SK-N-SH (cell line): ENCODE results near the gene EHD3. TPM values are rescaled to one million over a fixed set of nuclear protein-coding genes. Genes with fewer than 3 reads are reported as not detected.
A peak's percentile ranks its signal among the peaks of the same experiment; 100 is the strongest.

ENCODE experiments used
- CTCF ChIA-PET: fragments of 300-600, 350-600 bp; formaldehyde crosslinking; extraction: SDS; loops from one replicate; lab custom pipeline; 2021; lab: Yijun Ruan, JAX
- POLR2A ChIA-PET: fragments of 350-600 bp; sonication (Branson Sonifier 250); formaldehyde crosslinking; extraction: SDS; loops from one replicate; lab custom pipeline; 2020; ENCODE audit warnings: antibody characterized with exemption, inconsistent platforms; lab: Yijun Ruan, JAX
- DNase-seq: peaks from one replicate; pipeline ENCODE4 v3.0.0; 2012
- H2AFZ ChIP-seq: fragments of 200-600 bp; sonication (generic); 2 replicates; pipeline ENCODE4 v1.8.1; 2016; ENCODE audit warnings: antibody characterized with exemption, mild to moderate bottlenecking, low read depth
- H3F3A ChIP-seq: fragments of 200-600 bp; sonication (generic); replicated peaks from 2 replicates; pipeline ENCODE3; 2016; ENCODE audit warnings: antibody characterized with exemption, mild to moderate bottlenecking; ENCODE audit not compliant: insufficient read depth
- H3K27ac ChIP-seq, 2 experiments: fragments of 200-500 bp in 1 of 2; fragments of 200-600 bp in 1 of 2; sonication (Bioruptor generic) in 1 of 2; sonication (generic), shearing (Covaris generic) in 1 of 2; 2 replicates each; pipeline versions ENCODE4 v1.5.1 to v1.6.1; 2014 to 2016; ENCODE audit warnings: low read depth in 2 of 2, inconsistent platforms in 1 of 2, low read length in 1 of 2, mild to moderate bottlenecking in 1 of 2, mixed read lengths in 1 of 2
- H3K27me3 ChIP-seq: fragments of 200-600 bp; sonication (generic), shearing (Covaris generic); 2 replicates; pipeline ENCODE4 v1.6.1; 2016; ENCODE audit warnings: mixed run types; ENCODE audit not compliant: insufficient read depth
- H3K36me3 ChIP-seq, 2 experiments: fragments of 200-500 bp in 1 of 2; fragments of 200-600 bp in 1 of 2; sonication (Bioruptor generic) in 1 of 2; sonication (generic) in 1 of 2; replicated peaks in 1 of 2; 2 replicates each; pipeline versions ENCODE3 to v1.5.1; 2014 to 2016; ENCODE audit warnings: low read length in 1 of 2, mild to moderate bottlenecking in 1 of 2; ENCODE audit not compliant: insufficient read depth in 2 of 2, control insufficient read depth in 1 of 2
- H3K4me1 ChIP-seq, 2 experiments: fragments of 200-500 bp in 1 of 2; fragments of 200-600 bp in 1 of 2; sonication (Bioruptor generic) in 1 of 2; sonication (generic), shearing (Covaris generic) in 1 of 2; 2 replicates each; pipeline versions ENCODE4 v1.5.1 to v1.6.1; 2014 to 2016; ENCODE audit warnings: low read depth in 1 of 2, low read length in 1 of 2, mixed run types in 1 of 2; ENCODE audit not compliant: insufficient read depth in 2 of 2, control insufficient read depth in 1 of 2
- H3K4me2 ChIP-seq: fragments of 200-600 bp; sonication (generic), shearing (Covaris generic); 2 replicates; pipeline ENCODE4 v1.6.1; 2017; ENCODE audit warnings: mixed run types
- H3K4me3 ChIP-seq, 2 experiments: fragments of 200-500 bp in 1 of 2; fragments of 200-600 bp in 1 of 2; sonication (Bioruptor generic) in 1 of 2; sonication (generic), shearing (Covaris generic) in 1 of 2; 2 replicates each; pipeline versions ENCODE4 v1.5.1 to v1.8.1; 2014 to 2016; ENCODE audit warnings: low read depth in 2 of 2, inconsistent platforms in 1 of 2, low read length in 1 of 2, mild to moderate bottlenecking in 1 of 2, mixed read lengths in 1 of 2, moderate library complexity in 1 of 2
- H3K79me2 ChIP-seq: fragments of 200-600 bp; sonication (generic); 2 replicates; pipeline ENCODE4 v1.8.1; 2017; ENCODE audit warnings: mild to moderate bottlenecking; ENCODE audit not compliant: insufficient read depth
- H3K9ac ChIP-seq: fragments of 200-600 bp; sonication (generic); 2 replicates; pipeline ENCODE4 v1.6.1; 2017; ENCODE audit warnings: mixed run types
- H3K9me2 ChIP-seq: fragments of 200-600 bp; sonication (generic); 2 replicates; pipeline ENCODE4 v1.6.1; 2017; ENCODE audit warnings: mixed run types
- H3K9me3 ChIP-seq: fragments of 200-600 bp; sonication (generic); 2 replicates; pipeline ENCODE4 v1.6.1; 2017; ENCODE audit warnings: mixed run types, mild to moderate bottlenecking, moderate library complexity
- H4K20me1 ChIP-seq: fragments of 200-600 bp; sonication (generic); 2 replicates; pipeline ENCODE4 v1.6.1; 2017; ENCODE audit warnings: mild to moderate bottlenecking, mixed run types; ENCODE audit not compliant: insufficient read depth
- CHD2 ChIP-seq: fragments of 150-350 bp; IDR thresholded peaks from 2 replicates; pipeline ENCODE4 v1.6.1; 2018; ENCODE audit warnings: low read length; ENCODE audit not compliant: partially characterized antibody
- CTCF ChIP-seq: fragments of 200-600 bp; sonication (generic); IDR thresholded peaks from 2 replicates; pipeline ENCODE4 v1.6.1; 2017; ENCODE audit warnings: antibody characterized with exemption, mild to moderate bottlenecking, moderate library complexity
- ELF1 ChIP-seq: IDR thresholded peaks from 2 replicates; pipeline ENCODE4 v1.4.0; 2012
- EZH2phosphoT487 ChIP-seq: fragments of 200-600 bp; sonication (generic); IDR thresholded peaks from 2 replicates; pipeline ENCODE4 v1.6.1; 2017; ENCODE audit warnings: low read depth, mixed run types, mild to moderate bottlenecking, antibody characterized with exemption, moderate library complexity, borderline replicate concordance
- FOSL2 ChIP-seq: IDR thresholded peaks from 2 replicates; pipeline ENCODE4 v1.4.0; 2012; ENCODE audit warnings: low read depth, mild to moderate bottlenecking, moderate library complexity, borderline replicate concordance
- FOXJ3 ChIP-seq: sonication (generic); formaldehyde crosslinking; IDR thresholded peaks from 2 replicates; pipeline ENCODE4 v1.5.1; 2020; ENCODE audit warnings: mild to moderate bottlenecking, missing genetic modification reagents
- FOXM1 ChIP-seq: IDR thresholded peaks from 2 replicates; pipeline ENCODE4 v1.4.0; 2012; ENCODE audit warnings: low read depth, mild to moderate bottlenecking
- GABPA ChIP-seq: IDR thresholded peaks from 2 replicates; pipeline ENCODE4 v1.4.0; 2012; ENCODE audit warnings: low read depth, mild to moderate bottlenecking
- GATA2 ChIP-seq: sonication (generic); formaldehyde crosslinking; IDR thresholded peaks from 2 replicates; pipeline ENCODE4 v1.5.0; 2020; ENCODE audit warnings: mild to moderate bottlenecking, missing genetic modification reagents
- IRF3 ChIP-seq: fragments of 150-350 bp; IDR thresholded peaks from 2 replicates; pipeline ENCODE4 v1.6.1; 2016; ENCODE audit warnings: mild to moderate bottlenecking, low read depth, low read length
- JUND ChIP-seq: IDR thresholded peaks from 2 replicates; pipeline ENCODE4 v1.4.0; 2012
- MAX ChIP-seq: IDR thresholded peaks from 2 replicates; pipeline ENCODE4 v1.4.0; 2012; ENCODE audit warnings: low read depth
- MEF2A ChIP-seq: IDR thresholded peaks from 2 replicates; pipeline ENCODE4 v1.4.0; 2012; ENCODE audit warnings: low read depth, borderline replicate concordance
- MXI1 ChIP-seq: IDR thresholded peaks from 2 replicates; pipeline ENCODE4 v1.6.1; 2012; ENCODE audit warnings: mild to moderate bottlenecking, low read depth, low read length, improper control_type of control experiment
- PBX3 ChIP-seq: IDR thresholded peaks from 2 replicates; pipeline ENCODE4; 2012
- POLR2AphosphoS5 ChIP-seq: IDR thresholded peaks from 2 replicates; pipeline ENCODE4 v1.6.1; 2012; ENCODE audit warnings: low read depth, low read length
- RAD21 ChIP-seq: IDR thresholded peaks from 2 replicates; pipeline ENCODE4 v1.6.1; 2012; ENCODE audit warnings: mild to moderate bottlenecking, low read length
- RCOR1 ChIP-seq: fragments of 150-350 bp; IDR thresholded peaks from 2 replicates; pipeline ENCODE4 v1.6.1; 2017; ENCODE audit warnings: antibody characterized with exemption, low read length
- RFX5 ChIP-seq: IDR thresholded peaks from 2 replicates; pipeline ENCODE4 v1.6.1; 2012; ENCODE audit warnings: mild to moderate bottlenecking, improper control_type of control experiment, low read length
- RXRA ChIP-seq: IDR thresholded peaks from 2 replicates; pipeline ENCODE4 v1.4.0; 2012; ENCODE audit warnings: low read depth, mild to moderate bottlenecking, borderline replicate concordance
- SIN3A ChIP-seq: IDR thresholded peaks from 2 replicates; pipeline ENCODE4 v1.6.1; 2012; ENCODE audit warnings: low read depth, mild to moderate bottlenecking, low read length, moderate library complexity, borderline replicate concordance
- SMC3 ChIP-seq: IDR thresholded peaks from 2 replicates; pipeline ENCODE4 v1.6.1; 2012; ENCODE audit warnings: low read depth, low read length, improper control_type of control experiment
- TCF12 ChIP-seq: IDR thresholded peaks from 2 replicates; pipeline ENCODE4 v1.4.0; 2012
- TEAD4 ChIP-seq: IDR thresholded peaks from 2 replicates; pipeline ENCODE4 v1.4.0; 2012; ENCODE audit warnings: mild to moderate bottlenecking, borderline replicate concordance; ENCODE audit not compliant: insufficient read depth
- USF1 ChIP-seq: IDR thresholded peaks from 2 replicates; pipeline ENCODE4 v1.4.0; 2012; ENCODE audit warnings: low read depth, borderline replicate concordance
- USF2 ChIP-seq: fragments of 150-350 bp; IDR thresholded peaks from 2 replicates; pipeline ENCODE4 v1.6.1; 2017; ENCODE audit warnings: antibody characterized with exemption, low read length, low read depth, borderline replicate concordance
- YY1 ChIP-seq: IDR thresholded peaks from 2 replicates; pipeline ENCODE4 v1.4.0; 2012; ENCODE audit warnings: low read depth, mild to moderate bottlenecking
- WGBS: methylation state at CpG from one replicate; pipeline ENCODE4 v1.1.6; 2017; ENCODE audit warnings: low lambda C conversion rate; 5-methylcytosine and 5-hydroxymethylcytosine counted together
- polyA plus RNA-seq, 3 experiments: library from polyadenylated mRNA; depleted of rRNA; stranded (reverse); fragments of >200 nt; gene quantifications; 2 replicates each; pipeline ENCODE4 v1.2.3, GENCODE V29; 2012

The EHD3 gene
- polyA plus RNA-seq, 1 of the 3 experiments (the other 2 are of a cell fraction) = 45.4 TPM

GRCh38 chr2:31246184-31246852 is 12.4 kb downstream of the EHD3 start:
- no peak overlapping the region for H3K9ac ChIP-seq
- no peak overlapping the region for H3K4me3 ChIP-seq
- no peaks in the 10 kb centered on the region for H3K9me2 ChIP-seq
- ChIA-PET POLR2A (no interaction called here), CTCF (interaction anchor here (0.6 to 1.2 kb wide), 4 partner anchors 10 to 852 kb away, joined by 3 to 5 read pairs (median 4); partner anchors contain the start of gene EHD3)
- H3K4me1 ChIP-seq = peaks cover 4 to 13% of the 10 kb centered on the region in 2 experiments; a peak in 1 of 4 replicates
- no peak for DNase-seq
- no peaks in the 10 kb centered on the region for H3F3A ChIP-seq
- 0 out of 2 replicates have a peak overlapping the region, but pooled peaks have one; percentile 11 for H3K4me2 ChIP-seq
- peak overlapping the region in 1 of 2 experiments; percentile 5; a peak in 1 of 4 replicates for H3K27ac ChIP-seq
- H3K9me3 ChIP-seq = no peaks in the 10 kb centered on the region
- H3K27me3 ChIP-seq = no peaks in the 10 kb centered on the region
- no peak overlapping the region for H2AFZ ChIP-seq
- H3K36me3 ChIP-seq = peaks cover 39% of the 10 kb centered on the region in 2 experiments
- WGBS = 35% methylated on average over 3 of the region's 3 CpGs
- peaks cover 9% of the 10 kb centered on the region; the same call in 1 of the 2 replicates for H3K79me2 ChIP-seq
- peaks cover 16% of the 10 kb centered on the region for H4K20me1 ChIP-seq
- TF ChIP-seq USF2 (no peak), ELF1 (no peak), MEF2A (no peak), CHD2 (no peak), IRF3 (no peak), RAD21 (no peak), YY1 (no peak), CTCF (no peak), GABPA (no peak), MAX (no peak), RCOR1 (0 out of 2 replicates have a peak, but pooled peaks have one; percentile 41), POLR2AphosphoS5 (no peak; the same call in 1 of the 2 replicates), SMC3 (no peak), TCF12 (peak; percentile 90), JUND (peak; percentile 42; the same call in 1 of the 2 replicates), RFX5 (no peak), SIN3A (no peak), EZH2phosphoT487 (no peak), USF1 (peak; percentile 51; the same call in 1 of the 2 replicates), GATA2 (CRISPR knock-in tag) (no peak), MXI1 (no peak), PBX3 (peak; percentile 84), FOXJ3 (no peak), FOSL2 (peak; percentile 19; the same call in 1 of the 2 replicates), TEAD4 (no peak), RXRA (no peak), FOXM1 (no peak)
